ENCODE results near the gene SCN10A. TPM values are rescaled to one million over a fixed set of nuclear protein-coding genes. Genes with fewer than 3 reads are reported as not detected.

The SCN10A gene
- total RNA-seq, 1 donor from 2014 or later = not detected

GRCh38 chr3:38698061-38698460 lies 118.0 kb downstream of the SCN10A start:
- no peak overlapping the region for H3K4me3 ChIP-seq (ENCODE audit: low read depth, low read length)
- TF ChIP-seq CTCF (conservative IDR thresholded peaks at IDR 0.05; ENCODE audit: low read depth, low read length) = no peak
- DNase-seq (ENCODE audit: low read depth) = no peak

GRCh38 chr3:38696034-38696433 lies 120.0 kb downstream of the SCN10A start:
- no peak for DNase-seq (ENCODE audit: low read depth)
- no peak for TF ChIP-seq CTCF (conservative IDR thresholded peaks at IDR 0.05; ENCODE audit: low read depth, low read length)
- no peak overlapping the region for H3K4me3 ChIP-seq (ENCODE audit: low read depth, low read length)

- DNase-seq (ENCODE audit: low read depth) = no peak
- no peak overlapping the region for H3K4me3 ChIP-seq (ENCODE audit: low read depth, low read length)
- no peak for TF ChIP-seq CTCF (conservative IDR thresholded peaks at IDR 0.05; ENCODE audit: low read depth, low read length)
Measured at GRCh38 chr3:38690185-38690584, 125.8 kb downstream of the SCN10A start.

- TF ChIP-seq CTCF (conservative IDR thresholded peaks at IDR 0.05; ENCODE audit: low read depth, low read length) = no peak
- no peak overlapping the region for H3K4me3 ChIP-seq (ENCODE audit: low read depth, low read length)
- no peak for DNase-seq (ENCODE audit: low read depth)
Measured at GRCh38 chr3:38689774-38690173, 126.2 kb downstream of the SCN10A start.

- no peak for DNase-seq (ENCODE audit: low read depth)
- TF ChIP-seq CTCF (conservative IDR thresholded peaks at IDR 0.05; ENCODE audit: low read depth, low read length) = no peak
- no peak overlapping the region for H3K4me3 ChIP-seq (ENCODE audit: low read depth, low read length)
Measured at GRCh38 chr3:38689346-38689745, 126.7 kb downstream of the SCN10A start.

- H3K4me3 ChIP-seq (ENCODE audit: low read depth, low read length) = no peak overlapping the region
- no peak for DNase-seq (ENCODE audit: low read depth)
- TF ChIP-seq CTCF (conservative IDR thresholded peaks at IDR 0.05; ENCODE audit: low read depth, low read length) = no peak
Measured at GRCh38 chr3:38687321-38687720, 128.7 kb downstream of the SCN10A start.

GRCh38 chr3:38684546-38684945 lies 131.5 kb downstream of the SCN10A start:
- H3K4me3 ChIP-seq (ENCODE audit: low read depth, low read length) = no peak overlapping the region
- TF ChIP-seq CTCF (conservative IDR thresholded peaks at IDR 0.05; ENCODE audit: low read depth, low read length) = no peak
- DNase-seq (ENCODE audit: low read depth) = no peak

Measured in epithelial cell of proximal tubule (primary cell).